ENCODE data around the gene P2RY11.

The P2RY11 gene

GRCh38 chr19:10111405-10111811 lies at the start of gene P2RY11:
Gene P2RY11, plus strand, starts transcription at chr19:10111693. Its CDS starts 29 bp downstream, at chr19:10111722.
- DNase-seq = no peak

GRCh38 chr19:10061717-10062310 lies 49.7 kb upstream of the P2RY11 start:
- no peak for DNase-seq

GRCh38 chr19:10068205-10068604 lies 43.3 kb upstream of the P2RY11 start:
- no peak for DNase-seq

GRCh38 chr19:10069046-10069445 lies 42.4 kb upstream of the P2RY11 start:
- no peak for DNase-seq

- no peak for DNase-seq
These were observed 40.6 kb upstream of the P2RY11 start for GRCh38 chr19:10070730-10071446.

- DNase-seq = no peak
These were observed 37.3 kb upstream of the P2RY11 start for GRCh38 chr19:10074153-10074552.

GRCh38 chr19:10076535-10076934 lies 35.0 kb upstream of the P2RY11 start:
- no peak for DNase-seq

- DNase-seq = no peak
These were observed 33.2 kb upstream of the P2RY11 start for GRCh38 chr19:10078329-10078728.

- DNase-seq = no peak
These were observed 32.5 kb upstream of the P2RY11 start for GRCh38 chr19:10079031-10079453.

- no peak for DNase-seq
These were observed 27.6 kb upstream of the P2RY11 start for GRCh38 chr19:10083911-10084310.

GRCh38 chr19:10084803-10085202 lies 26.7 kb upstream of the P2RY11 start:
- DNase-seq = no peak

- peak; percentile 38 for DNase-seq
These were observed 25.6 kb upstream of the P2RY11 start, which contains the start of gene SHFL for GRCh38 chr19:10085641-10086590. Gene SHFL, plus strand, starts transcription at chr19:10086317. Its CDS starts 111 bp downstream, at chr19:10086428.

- DNase-seq = no peak
These were observed 24.8 kb upstream of the P2RY11 start for GRCh38 chr19:10086591-10087192.

- DNase-seq = no peak
These were observed 24.0 kb upstream of the P2RY11 start for GRCh38 chr19:10087296-10088061.

- DNase-seq = no peak
These were observed 22.4 kb upstream of the P2RY11 start for GRCh38 chr19:10088949-10089554.

- DNase-seq = no peak
These were observed 21.6 kb upstream of the P2RY11 start for GRCh38 chr19:10089801-10090375.

GRCh38 chr19:10091370-10091687 lies 20.2 kb upstream of the P2RY11 start:
- no peak for DNase-seq

GRCh38 chr19:10091895-10092641 lies 19.4 kb upstream of the P2RY11 start:
- no peak for DNase-seq

- DNase-seq = no peak
These were observed 18.7 kb upstream of the P2RY11 start for GRCh38 chr19:10092648-10093294.

All from NCI-H345 (cell line).